ENCODE results near the gene ANKRD16.
A peak's percentile ranks its signal among the peaks of the same experiment; 100 is the strongest.
"Not testable (repeated sequence)": the region's sequence is repeated elsewhere in the genome, so short reads cannot be mapped to it uniquely, and the experiment has no call there.

ANKRD16 gene

DNA sequence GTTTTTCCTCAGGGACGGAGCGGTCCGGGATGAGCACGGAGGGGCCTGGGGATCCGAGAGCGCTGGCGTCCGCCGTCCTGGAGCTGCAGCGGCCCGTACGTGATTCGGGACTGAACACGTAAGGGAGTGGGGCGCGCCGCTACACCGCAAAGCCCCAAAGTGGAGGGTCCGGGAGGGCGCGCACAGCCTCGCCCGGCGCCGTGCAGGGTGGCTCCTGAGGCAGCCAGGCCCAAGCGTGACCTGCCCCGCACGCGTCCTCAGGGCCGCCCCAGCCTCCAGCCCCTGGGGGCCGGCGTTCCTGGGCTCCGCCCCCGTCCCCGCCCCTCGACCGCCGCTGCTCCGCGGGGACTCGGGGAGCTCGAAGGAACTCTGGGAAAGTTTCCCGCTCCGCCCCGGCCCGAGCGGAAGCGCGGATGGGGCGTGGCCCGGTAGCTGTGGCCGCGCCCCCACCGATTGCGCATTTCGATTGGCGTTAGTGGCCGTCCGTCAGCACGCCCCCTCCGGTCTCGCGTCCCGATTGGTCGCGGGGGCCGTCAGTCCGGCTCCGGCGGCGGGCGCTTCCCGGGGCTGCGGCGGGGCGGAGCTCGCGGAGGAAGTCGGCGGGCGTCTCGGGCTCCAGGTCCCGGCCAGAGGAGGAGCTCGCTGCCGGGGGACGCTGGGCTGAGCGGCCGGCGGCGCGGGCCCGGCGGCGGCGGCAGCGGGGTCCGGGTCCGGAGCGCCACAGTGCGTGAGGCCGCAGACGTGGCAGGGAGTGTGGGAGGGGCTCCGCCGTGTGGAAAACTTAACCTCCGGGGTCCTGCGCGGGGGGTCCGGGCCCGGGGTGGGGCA, at the start of gene ANKRD16, which contains the start of gene FBH1:
Gene ANKRD16 (minus strand): TSS at position 270 of the 828 bp plus-strand sequence. CDS start 539 bp downstream, outside the sequence.
Gene FBH1 (plus strand): TSS at position 620 of the 828 bp plus-strand sequence. CDS start 103 bp downstream, at position 723.
- peak; percentile 96 for DNase-seq

DNA sequence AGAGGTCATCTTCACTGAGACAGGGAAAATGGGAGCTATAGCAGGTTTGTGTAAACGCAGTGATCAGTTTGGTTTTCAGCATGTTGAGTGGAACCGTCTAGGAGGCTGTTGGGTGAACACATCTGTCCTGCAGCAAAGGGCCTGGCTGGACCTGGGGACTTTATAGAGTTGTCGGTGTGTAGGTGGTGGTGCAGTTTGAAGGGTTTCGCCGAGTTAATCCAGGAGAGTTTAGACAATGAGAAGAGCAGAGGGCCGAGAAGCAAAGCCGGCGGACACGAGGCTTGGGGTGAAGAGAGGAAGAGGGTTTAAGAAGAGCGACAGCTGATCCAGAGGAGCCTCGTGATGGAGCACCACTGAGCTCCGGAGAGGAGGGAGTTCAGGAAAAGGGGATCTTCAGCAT, 48.6 kb upstream of the ANKRD16 start:
- DNase-seq: no peak

DNA sequence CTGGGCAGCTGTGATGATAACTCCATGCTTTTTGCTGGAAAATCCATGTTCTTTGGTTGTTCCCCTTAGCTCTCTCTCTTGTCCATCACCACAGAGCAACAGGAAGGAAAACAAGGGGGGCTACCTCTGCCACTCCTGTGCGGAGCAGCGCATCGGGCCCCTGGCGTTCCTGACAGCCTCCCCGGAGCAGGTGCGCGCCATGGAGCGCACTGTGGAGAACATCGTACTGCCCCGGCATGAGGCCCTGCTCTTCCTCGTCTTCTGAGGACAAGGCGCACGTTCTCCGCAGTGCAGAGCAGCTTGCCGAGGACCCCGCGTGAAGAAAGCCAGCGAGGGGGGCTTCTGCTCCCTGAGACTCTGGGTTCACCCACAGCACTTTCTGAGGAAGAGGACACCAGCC, 47.3 kb upstream of the ANKRD16 start:
- no peak for DNase-seq

- DNase-seq: no peak
Observed at GRCh38 chr10:5935628-5936027, 45.9 kb upstream of the ANKRD16 start.

DNA sequence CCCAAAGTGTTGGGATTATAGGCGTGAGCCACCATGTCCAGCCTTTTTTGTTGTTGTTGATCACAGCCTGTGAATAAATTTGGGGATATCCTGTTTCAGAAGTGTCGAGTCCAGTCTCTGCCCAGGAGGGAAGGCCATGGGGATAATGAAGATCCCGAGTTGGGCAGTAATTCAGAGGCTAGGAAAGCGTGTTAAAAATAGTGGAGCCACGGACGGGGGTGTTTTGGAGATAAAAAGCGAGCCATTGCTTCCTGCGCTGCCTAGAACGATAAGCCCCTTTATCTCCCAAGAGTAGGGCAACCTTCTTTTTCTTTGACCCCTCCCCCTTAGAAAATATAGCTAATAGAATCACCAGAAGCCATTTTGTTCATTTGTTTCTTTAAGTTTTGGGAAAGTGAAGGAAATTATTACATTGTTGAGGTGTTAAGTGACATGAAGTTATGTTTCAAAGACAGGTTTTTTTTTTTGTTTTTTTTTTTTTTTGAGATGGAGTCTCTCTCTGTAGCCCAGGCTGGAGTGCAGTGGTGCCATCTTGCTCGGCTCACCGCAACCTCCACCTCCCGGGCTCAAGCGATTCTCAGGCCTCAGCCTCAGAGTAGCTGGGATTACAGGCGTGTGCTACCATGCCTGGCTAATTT, 44.3 kb upstream of the ANKRD16 start:
- no peak for DNase-seq

GRCh38 chr10:5932345-5932744, 42.7 kb upstream of the ANKRD16 start:
- no peak for DNase-seq

- DNase-seq: no peak
Observed at GRCh38 chr10:5930272-5930671, 40.6 kb upstream of the ANKRD16 start.

GRCh38 chr10:5929442-5929841, 39.7 kb upstream of the ANKRD16 start:
- no peak for DNase-seq

DNA sequence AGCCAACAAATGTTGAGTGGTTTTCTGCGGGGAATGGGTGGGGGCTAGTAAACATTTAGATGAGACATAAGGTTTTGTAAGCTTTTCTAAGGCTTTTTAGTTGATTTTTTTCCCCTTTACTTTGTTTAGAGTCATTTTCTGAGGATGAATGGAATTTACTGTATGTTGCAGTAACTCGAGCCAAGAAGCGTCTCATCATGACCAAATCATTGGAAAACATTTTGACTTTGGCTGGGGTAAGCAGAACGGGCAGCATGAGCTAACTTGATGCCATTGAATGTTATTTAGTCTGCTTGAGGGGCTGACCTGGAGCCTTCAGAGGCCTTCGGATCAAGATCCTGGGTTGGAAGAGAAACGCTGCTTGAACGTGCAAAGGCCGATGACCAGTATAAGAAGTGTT, 37.6 kb upstream of the ANKRD16 start:
- no peak for DNase-seq

DNA sequence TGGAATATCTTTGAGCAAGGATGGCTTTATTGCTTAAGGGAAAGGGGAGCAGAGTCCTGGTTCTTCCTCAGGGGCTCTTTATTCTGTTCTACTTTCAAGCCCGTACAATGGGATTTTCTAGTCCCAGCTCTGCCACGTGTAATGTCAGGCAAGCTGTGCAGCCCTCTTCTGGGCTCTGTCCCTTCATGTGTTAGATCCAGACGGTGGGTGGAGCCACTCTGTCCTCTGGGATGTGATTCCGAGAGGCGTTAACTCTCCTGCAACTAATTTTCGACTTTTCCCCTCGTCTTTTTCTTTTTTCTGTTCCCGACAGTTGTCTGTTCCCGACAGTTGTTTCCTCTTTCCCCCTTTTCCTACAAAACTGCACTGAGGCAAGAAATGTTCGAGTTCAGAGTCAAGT, 35.2 kb upstream of the ANKRD16 start:
- no peak for DNase-seq

GRCh38 chr10:5921746-5922145, 32.1 kb upstream of the ANKRD16 start:
- no peak for DNase-seq

GRCh38 chr10:5919568-5919967, 29.9 kb upstream of the ANKRD16 start:
- DNase-seq: no peak

- DNase-seq: no peak
Observed at GRCh38 chr10:5918763-5919162, 29.1 kb upstream of the ANKRD16 start.

- no peak for DNase-seq
Observed at GRCh38 chr10:5917305-5917704, 27.6 kb upstream of the ANKRD16 start.

GRCh38 chr10:5915451-5915850, 25.8 kb upstream of the ANKRD16 start:
- no peak for DNase-seq

GRCh38 chr10:5913736-5914135, 24.0 kb upstream of the ANKRD16 start:
- DNase-seq: no peak

- no peak for DNase-seq
Observed at GRCh38 chr10:5911670-5912069, 22.0 kb upstream of the ANKRD16 start.

DNA sequence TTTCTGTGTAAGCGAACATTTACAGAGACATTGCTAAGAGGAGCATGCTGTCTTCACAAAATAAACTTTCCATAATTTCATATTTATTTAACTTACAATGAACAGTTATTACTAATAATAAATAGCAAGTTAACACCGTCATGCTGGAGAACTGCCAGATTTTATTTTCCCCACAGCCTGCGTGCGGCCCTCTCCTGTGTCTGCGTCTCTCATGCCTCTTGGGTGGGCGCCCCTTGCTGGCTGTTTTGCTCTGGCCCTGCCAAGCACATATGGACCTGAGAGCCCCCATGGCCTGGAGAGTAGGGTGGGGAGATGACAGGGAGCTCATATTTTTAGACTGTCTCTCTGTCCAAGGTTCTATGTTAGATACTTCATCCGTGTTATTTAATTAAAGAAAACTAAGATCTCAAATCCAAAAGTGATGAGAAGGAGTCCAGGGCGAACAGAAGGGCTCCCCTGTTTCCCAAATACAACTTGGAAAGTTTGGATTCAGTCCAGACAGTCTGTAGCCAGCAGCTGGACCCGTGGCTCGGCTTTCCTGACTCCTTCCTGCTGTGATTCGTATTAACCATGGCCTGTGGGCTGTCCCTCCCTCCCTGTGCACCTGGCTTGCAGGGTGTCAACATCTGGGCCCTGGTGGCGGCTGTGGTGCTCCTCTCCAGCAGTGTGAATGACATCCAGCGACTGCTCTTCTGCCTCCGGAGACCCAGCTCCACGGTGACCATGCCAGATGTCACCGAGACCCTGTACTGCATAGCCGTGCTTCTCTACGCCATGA, 20.8 kb upstream of the ANKRD16 start:
- no peak for DNase-seq

- DNase-seq: not testable (repeated sequence)
Observed at GRCh38 chr10:5908676-5909075, 19.0 kb upstream of the ANKRD16 start.

DNA sequence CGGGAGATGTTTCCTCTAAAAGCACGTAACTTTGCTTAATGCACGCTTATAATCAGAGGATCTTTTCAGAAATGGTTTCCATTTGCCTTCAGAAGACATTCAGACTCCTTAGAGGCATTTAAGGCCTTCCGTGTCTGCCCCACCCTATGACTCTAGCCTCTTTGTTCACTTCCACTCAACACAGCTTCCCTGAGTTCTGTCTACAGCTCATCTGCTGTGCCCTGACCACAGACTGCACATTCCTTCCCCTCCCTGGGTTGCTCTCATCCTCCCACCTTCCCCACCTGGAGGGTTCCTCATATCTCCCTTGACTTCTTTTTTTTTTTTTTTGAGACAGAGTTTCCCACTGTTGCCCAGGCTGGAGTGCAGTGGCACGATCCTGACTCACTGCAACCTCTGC, 17.0 kb upstream of the ANKRD16 start:
- DNase-seq: no peak

DNA sequence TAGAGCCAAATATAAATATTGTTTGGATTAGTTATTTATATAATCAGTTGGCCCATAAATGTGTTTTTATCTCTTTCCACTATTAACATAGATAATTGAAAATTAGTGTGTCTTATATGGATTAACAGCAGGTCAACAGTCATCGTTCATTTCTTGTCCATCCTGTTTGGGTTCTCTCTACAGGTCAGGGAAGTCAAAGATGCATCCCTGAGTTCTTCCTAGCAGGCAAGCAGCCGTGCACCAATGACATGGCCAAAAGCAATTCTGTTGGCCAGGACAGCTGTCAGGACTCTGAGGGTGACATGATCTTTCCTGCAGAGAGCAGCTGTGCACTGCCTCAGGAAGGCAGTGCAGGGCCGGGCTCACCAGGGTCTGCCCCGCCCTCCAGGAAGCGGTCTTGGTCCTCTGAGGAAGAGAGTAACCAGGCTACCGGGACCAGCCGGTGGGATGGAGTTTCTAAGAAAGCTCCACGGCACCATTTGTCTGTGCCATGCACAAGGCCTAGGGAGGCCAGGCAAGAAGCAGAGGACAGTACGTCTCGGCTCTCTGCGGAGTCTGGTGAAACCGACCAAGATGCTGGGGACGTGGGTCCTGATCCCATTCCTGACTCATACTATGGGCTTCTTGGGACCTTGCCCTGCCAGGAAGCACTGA, 16.3 kb upstream of the ANKRD16 start:
- DNase-seq: no peak

DNA sequence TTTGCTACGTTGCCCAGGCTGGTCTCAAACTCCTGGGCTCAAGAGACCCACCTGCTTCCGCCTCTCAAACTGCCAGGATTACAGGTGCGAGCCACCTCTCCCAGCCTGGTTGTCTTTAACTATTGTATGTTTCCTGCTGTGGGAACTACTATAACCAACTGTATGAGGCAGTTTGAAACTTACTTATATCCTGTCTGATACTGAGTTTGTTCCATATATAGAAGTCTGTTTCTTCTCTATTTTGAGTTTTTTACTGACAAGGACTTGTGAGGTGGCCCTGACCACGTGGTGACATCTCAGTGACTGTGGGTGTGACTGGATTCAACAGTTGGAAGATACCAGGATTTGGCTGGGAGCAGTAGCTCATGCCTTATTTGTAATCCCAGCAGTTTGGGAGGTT, 14.5 kb upstream of the ANKRD16 start:
- no peak for DNase-seq

DNA sequence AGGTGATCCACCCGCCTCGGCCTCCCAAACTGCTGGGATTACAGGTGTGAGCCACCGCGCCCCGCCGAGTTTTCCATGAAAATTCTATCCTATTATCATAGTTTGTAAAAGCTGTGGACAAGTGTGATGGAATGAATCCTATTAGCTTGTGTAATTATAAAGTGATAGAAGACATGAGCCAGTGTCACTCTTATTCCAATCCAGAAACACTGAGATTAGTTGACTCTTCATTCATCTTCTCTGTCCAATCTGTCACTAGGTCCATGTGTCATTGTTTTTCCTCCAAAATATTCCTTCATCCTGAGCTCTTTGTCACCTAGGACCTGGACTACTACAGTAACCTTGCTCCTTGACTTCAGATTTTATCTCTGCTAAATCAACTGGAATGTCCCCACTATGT, 13.9 kb upstream of the ANKRD16 start:
- no peak for DNase-seq
